Panc1 (cell line): Measurements from ENCODE around the gene SSBP2.

Experiments
- POLR2AphosphoS5 ChIP-seq: IDR thresholded peaks from 2 replicates; pipeline ENCODE4 v1.6.1; 2012; ENCODE audit warnings: mild to moderate bottlenecking, low read depth, low read length, moderate library complexity
- TF ChIP-seq, protein P1 (sequence below): fragments of 450-650 bp; IDR thresholded peaks from 2 replicates; pipeline ENCODE4 v1.5.1; 2017; ENCODE audit warnings: mild to moderate bottlenecking

DNA sequence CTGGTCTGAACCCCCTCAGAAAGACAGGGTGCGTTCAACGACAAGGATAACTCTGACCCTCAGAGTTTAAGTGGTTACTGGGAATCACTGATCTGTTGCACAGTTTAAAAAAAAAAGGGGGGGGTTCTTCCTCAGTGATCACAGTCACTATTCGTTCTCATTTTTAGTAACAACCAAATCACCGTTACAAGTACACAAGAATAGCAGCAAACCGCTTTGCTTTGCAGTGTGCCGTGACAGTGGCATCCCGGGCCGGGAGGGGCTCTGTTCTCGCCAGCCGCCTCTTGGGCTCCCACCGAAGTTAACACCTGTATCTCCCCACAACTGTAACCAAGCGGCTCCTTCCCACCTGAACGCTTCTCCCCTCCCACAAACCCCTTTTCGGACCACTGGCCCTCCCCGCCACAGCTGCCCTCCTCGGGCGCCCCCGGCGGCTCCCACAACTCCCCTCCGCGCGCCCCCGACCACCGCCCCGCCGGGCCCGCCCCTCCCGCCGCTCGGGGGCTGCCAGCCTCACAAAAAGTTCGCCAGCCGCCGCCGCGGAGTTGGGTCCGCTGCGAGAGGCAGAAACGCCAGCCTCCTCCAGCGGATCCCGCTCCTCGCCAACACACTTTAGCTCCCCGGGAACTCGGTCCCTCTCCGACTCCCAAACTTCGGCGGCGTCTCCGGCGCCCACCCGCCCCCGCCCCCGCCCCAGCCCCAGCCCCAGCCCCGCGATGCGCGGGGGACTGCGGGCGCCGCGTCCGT, 1.2 kb downstream of the SSBP2 start:
- TF ChIP-seq, protein P1, sequence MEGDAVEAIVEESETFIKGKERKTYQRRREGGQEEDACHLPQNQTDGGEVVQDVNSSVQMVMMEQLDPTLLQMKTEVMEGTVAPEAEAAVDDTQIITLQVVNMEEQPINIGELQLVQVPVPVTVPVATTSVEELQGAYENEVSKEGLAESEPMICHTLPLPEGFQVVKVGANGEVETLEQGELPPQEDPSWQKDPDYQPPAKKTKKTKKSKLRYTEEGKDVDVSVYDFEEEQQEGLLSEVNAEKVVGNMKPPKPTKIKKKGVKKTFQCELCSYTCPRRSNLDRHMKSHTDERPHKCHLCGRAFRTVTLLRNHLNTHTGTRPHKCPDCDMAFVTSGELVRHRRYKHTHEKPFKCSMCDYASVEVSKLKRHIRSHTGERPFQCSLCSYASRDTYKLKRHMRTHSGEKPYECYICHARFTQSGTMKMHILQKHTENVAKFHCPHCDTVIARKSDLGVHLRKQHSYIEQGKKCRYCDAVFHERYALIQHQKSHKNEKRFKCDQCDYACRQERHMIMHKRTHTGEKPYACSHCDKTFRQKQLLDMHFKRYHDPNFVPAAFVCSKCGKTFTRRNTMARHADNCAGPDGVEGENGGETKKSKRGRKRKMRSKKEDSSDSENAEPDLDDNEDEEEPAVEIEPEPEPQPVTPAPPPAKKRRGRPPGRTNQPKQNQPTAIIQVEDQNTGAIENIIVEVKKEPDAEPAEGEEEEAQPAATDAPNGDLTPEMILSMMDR = no peak
- no peak for TF ChIP-seq POLR2AphosphoS5
